H1 (cell line): Measurements from ENCODE around the gene SCN10A. TPM values are rescaled to one million over a fixed set of nuclear protein-coding genes. Genes with fewer than 3 reads are reported as not detected.

Experiments used
- CTCF ChIA-PET: fragments of 300-600 bp; sonication (Branson Sonifier 250); formaldehyde crosslinking; loops from one replicate; lab custom pipeline; 2021; ENCODE audit not compliant: partially characterized antibody; lab: Charles Lee
- POLR2A ChIA-PET: fragments of 300-600 bp; sonication (Branson Sonifier 250); formaldehyde crosslinking; loops from one replicate; lab custom pipeline; 2021; ENCODE audit warnings: inconsistent platforms; ENCODE audit not compliant: partially characterized antibody; lab: Charles Lee
- DNase-seq, 2 experiments: peaks; one replicate each; pipeline versions ENCODE4 v3.0.0 to v3.0.0-alpha.2; 2010 to 2022; ENCODE audit warnings: low spot score in 2 of 2, low read depth in 1 of 2, mixed read lengths in 1 of 2
- FAIRE-seq: peaks from 2 replicates; lab custom pipeline; 2011; peaks lifted over from hg19 to GRCh38; lab: Jason Lieb, UNC
- H2AFZ ChIP-seq: 2 replicates; pipeline ENCODE4 v1.8.1; 2012; ENCODE audit warnings: low read length, inconsistent platforms
- H2AK5ac ChIP-seq: 2 replicates; pipeline ENCODE4 v1.6.1; 2013; ENCODE audit warnings: low read depth, low read length
- H2BK120ac ChIP-seq: replicated peaks from 2 replicates; pipeline ENCODE3; 2013; ENCODE audit warnings: low read depth, low read length, inconsistent platforms
- H2BK12ac ChIP-seq: 2 replicates; pipeline ENCODE4 v1.6.1; 2013; ENCODE audit warnings: low read depth, low read length
- H2BK15ac ChIP-seq: 2 replicates; pipeline ENCODE4 v1.6.1; 2013; ENCODE audit warnings: low read length
- H2BK20ac ChIP-seq: 2 replicates; pipeline ENCODE4 v1.6.1; 2013; ENCODE audit warnings: low read length
- H2BK5ac ChIP-seq: 2 replicates; pipeline ENCODE4 v1.6.1; 2013; ENCODE audit warnings: low read depth, low read length
- H3K14ac ChIP-seq: 2 replicates; pipeline ENCODE4 v1.6.1; 2013; ENCODE audit warnings: inconsistent platforms; ENCODE audit not compliant: insufficient read length
- H3K18ac ChIP-seq: 2 replicates; pipeline ENCODE4 v1.6.1; 2013; ENCODE audit warnings: low read length; ENCODE audit errors: extremely low read depth
- H3K23ac ChIP-seq: 2 replicates; pipeline ENCODE4 v1.6.1; 2013; ENCODE audit warnings: inconsistent platforms; ENCODE audit not compliant: insufficient read length
- H3K23me2 ChIP-seq: 2 replicates; pipeline ENCODE4 v1.6.1; 2013; ENCODE audit warnings: low read depth, low read length
- H3K27ac ChIP-seq: 2 replicates; pipeline ENCODE4 v1.6.1; 2011; ENCODE audit warnings: low read depth, low read length, inconsistent platforms
- H3K27me3 ChIP-seq, 4 experiments: replicated peaks in 1 of 4; 1 replicate in 1 of 4; 2 replicates in 3 of 4; pipeline versions ENCODE4 v1.6.1 to v1.8.1; 2011 to 2013; ENCODE audit warnings: low read length in 3 of 4, mild to moderate bottlenecking in 3 of 4, inconsistent platforms in 2 of 4, mixed read lengths in 2 of 4, moderate library complexity in 1 of 4; ENCODE audit not compliant: control insufficient read depth in 3 of 4, insufficient read depth in 3 of 4; ENCODE audit errors: extremely low read depth in 1 of 4
- H3K36me3 ChIP-seq, 4 experiments: 2 replicates each; pipeline versions ENCODE4 v1.6.1 to v1.8.1; 2011 to 2013; ENCODE audit warnings: mild to moderate bottlenecking in 4 of 4, low read length in 3 of 4, moderate library complexity in 2 of 4, control low read depth in 1 of 4, inconsistent platforms in 1 of 4; ENCODE audit not compliant: insufficient read depth in 4 of 4, control insufficient read depth in 2 of 4
- H3K4ac ChIP-seq: replicated peaks from 2 replicates; pipeline ENCODE3; 2013; ENCODE audit warnings: low read length, low read depth, mixed read lengths, inconsistent platforms; ENCODE audit not compliant: insufficient read length
- H3K4me1 ChIP-seq, 4 experiments: replicated peaks in 1 of 4; 1 replicate in 1 of 4; 2 replicates in 3 of 4; pipeline versions ENCODE4 v1.6.1 to v1.8.1; 2011 to 2013; ENCODE audit warnings: low read length in 3 of 4, inconsistent platforms in 2 of 4, mixed read lengths in 1 of 4; ENCODE audit not compliant: insufficient read depth in 4 of 4, control insufficient read depth in 3 of 4
- H3K4me2 ChIP-seq, 2 experiments: 2 replicates each; pipeline versions ENCODE4 v1.6.1 to v1.8.1; 2011 to 2013; ENCODE audit warnings: low read depth in 2 of 2, low read length in 2 of 2, control low read depth in 1 of 2, inconsistent platforms in 1 of 2, mild to moderate bottlenecking in 1 of 2; ENCODE audit not compliant: insufficient read depth in 1 of 2
- H3K4me3 ChIP-seq, 4 experiments: fragments of 200-600, 300-600 bp in 1 of 4; sonication (generic), shearing (Covaris generic), sonication (Bioruptor Twin) in 1 of 4; 2 replicates each; pipeline versions ENCODE4 v1.5.1 to v1.8.1; 2011 to 2016; ENCODE audit warnings: low read length in 4 of 4, low read depth in 3 of 4, control low read depth in 2 of 4, inconsistent platforms in 2 of 4, mild to moderate bottlenecking in 2 of 4, mixed read lengths in 1 of 4, moderate library complexity in 1 of 4; ENCODE audit not compliant: insufficient read depth in 2 of 4; ENCODE audit errors: extremely low read depth in 1 of 4
- H3K56ac ChIP-seq: replicated peaks from 2 replicates; pipeline ENCODE3; 2013; ENCODE audit warnings: low read depth, mild to moderate bottlenecking, mixed read lengths, low read length, inconsistent platforms; ENCODE audit not compliant: insufficient read length
- H3K79me1 ChIP-seq: 2 replicates; pipeline ENCODE4 v1.6.1; 2013; ENCODE audit warnings: low read depth, low read length, control low read depth
- H3K79me2 ChIP-seq, 2 experiments: 2 replicates each; pipeline versions ENCODE4 v1.6.1 to v1.8.1; 2012 to 2013; ENCODE audit warnings: low read length in 2 of 2, mild to moderate bottlenecking in 2 of 2, inconsistent platforms in 1 of 2; ENCODE audit not compliant: insufficient read depth in 2 of 2, control insufficient read depth in 1 of 2
- H3K9ac ChIP-seq, 4 experiments: replicated peaks in 1 of 4; 1 replicate in 1 of 4; 2 replicates in 3 of 4; pipeline versions ENCODE4 v1.6.1 to v1.8.1; 2011 to 2013; ENCODE audit warnings: low read depth in 3 of 4, low read length in 3 of 4, control low read depth in 2 of 4, mild to moderate bottlenecking in 2 of 4, moderate library complexity in 2 of 4, inconsistent platforms in 1 of 4; ENCODE audit errors: extremely low read depth in 1 of 4
- H3K9me3 ChIP-seq, 2 experiments: 2 replicates each; pipeline versions ENCODE4 v1.6.1 to v1.8.1; 2012 to 2013; ENCODE audit warnings: mild to moderate bottlenecking in 2 of 2, moderate library complexity in 2 of 2, control low read depth in 1 of 2, inconsistent platforms in 1 of 2, low read depth in 1 of 2, low read length in 1 of 2, mixed read lengths in 1 of 2; ENCODE audit not compliant: insufficient read depth in 2 of 2
- H4K20me1 ChIP-seq, 2 experiments: replicated peaks in 1 of 2; 2 replicates each; pipeline versions ENCODE3 to v1.8.1; 2011 to 2013; ENCODE audit warnings: inconsistent platforms in 2 of 2, low read length in 2 of 2, mild to moderate bottlenecking in 1 of 2; ENCODE audit not compliant: insufficient read depth in 2 of 2, control insufficient read depth in 1 of 2
- H4K5ac ChIP-seq: 2 replicates; pipeline ENCODE4 v1.6.1; 2013; ENCODE audit warnings: low read length, low read depth, mixed read lengths, inconsistent platforms; ENCODE audit not compliant: insufficient read length
- H4K8ac ChIP-seq: 2 replicates; pipeline ENCODE4 v1.8.0; 2013; ENCODE audit warnings: mild to moderate bottlenecking, moderate library complexity, low read length, inconsistent platforms; ENCODE audit not compliant: insufficient read depth; ENCODE audit errors: extremely low read depth
- H4K91ac ChIP-seq: replicated peaks from 2 replicates; pipeline ENCODE3; 2013; ENCODE audit warnings: low read length, mixed read lengths, inconsistent platforms; ENCODE audit not compliant: insufficient read length
- EZH2 ChIP-seq: fragments of 200-600 bp; sonication (generic); IDR thresholded peaks from 2 replicates; pipeline ENCODE4 v1.7.1; 2012; ENCODE audit warnings: low read depth, mild to moderate bottlenecking, moderate library complexity, low read length, inconsistent platforms; ENCODE audit not compliant: severe bottlenecking
- KDM4A ChIP-seq: IDR thresholded peaks from one replicate; pipeline ENCODE4 v1.7.1; 2012; ENCODE audit warnings: low read depth, mild to moderate bottlenecking, moderate library complexity, low read length, inconsistent platforms; ENCODE audit not compliant: severe bottlenecking
- KDM5A ChIP-seq: fragments of 200-600 bp; IDR thresholded peaks from 2 replicates; pipeline ENCODE4 v1.7.1; 2012; ENCODE audit warnings: mild to moderate bottlenecking, low read length, inconsistent platforms, mixed read lengths
- USF2 ChIP-seq: IDR thresholded peaks from 2 replicates; pipeline ENCODE4 v1.6.1; 2011; ENCODE audit warnings: low read length, improper control_type of control experiment
- ZNF274 ChIP-seq: IDR thresholded peaks from 2 replicates; pipeline ENCODE4 v1.7.0; 2012; ENCODE audit warnings: low read length, borderline replicate concordance; ENCODE audit errors: extremely low read depth
- WGBS, 2 experiments: shearing (Covaris generic) in 1 of 2; methylation state at CpG; one replicate each; pipeline versions ENCODE4 v1.1.6 to v1.1.7; 2013 to 2015; ENCODE audit warnings: low lambda C conversion rate in 2 of 2, mixed read lengths in 2 of 2, inconsistent platforms in 1 of 2, low coverage in 1 of 2, missing lambda C conversion rate in 1 of 2; ENCODE audit not compliant: insufficient replicate concordance in 2 of 2, insufficient coverage in 1 of 2, insufficient read length in 1 of 2; ENCODE audit errors: extremely low coverage in 1 of 2, missing lambda C conversion rate in 1 of 2; 5-methylcytosine and 5-hydroxymethylcytosine counted together
- polyA plus RNA-seq, 7 experiments: library from polyadenylated mRNA; depleted of rRNA in 3 of 7; stranded (reverse) in 5 of 7; unstranded in 2 of 7; fragments of >200 nt in 5 of 7; fragments of 200-250 nt in 2 of 7; gene quantifications; 1 replicate in 5 of 7; 2 replicates in 1 of 7; 4 replicates in 1 of 7; pipeline versions ENCODE4 v1.2.1 to v1.2.3, GENCODE V29; 2011 to 2013; ENCODE audit warnings: missing spikeins in 2 of 7, mixed read lengths in 2 of 7
- total RNA-seq: library from RNA; stranded (reverse); fragmentation: NEBNext Ultra II Directional; extraction: Animal tissue kit (Norgen Biotek cat#: 25700); gene quantifications from 2 replicates; pipeline ENCODE4 v1.2.1, GENCODE V29; 2021

SCN10A gene
- total and polyA plus RNA-seq, 2 of the 8 experiments (the other 6 are each of a cell fraction or from before 2014, with no cell fraction given): not detected

GRCh38 chr3:38805765-38806386 lies 10.1 kb downstream of the SCN10A start:
- Histone ChIP-seq H3K4ac (no peak overlapping the region), H3K56ac (no peak overlapping the region), H2BK20ac (no peak overlapping the region), H3K23ac (no peak overlapping the region), H3K9me3 (no peaks in the 10 kb centered on the region), H3K4me1 (no peaks in the 10 kb centered on the region), H3K18ac (no peak overlapping the region), H3K27me3 (no peaks in the 10 kb centered on the region; a peak in 1 of 7 replicates), H3K27ac (no peak overlapping the region), H2BK15ac (no peak overlapping the region), H3K36me3 (no peaks in the 10 kb centered on the region; a peak in 1 of 8 replicates), H3K79me1 (no peaks in the 10 kb centered on the region), H4K20me1 (peaks cover 0 to 6% of the 10 kb centered on the region in 2 experiments), H3K4me2 (no peak overlapping the region), H2AFZ (no peak overlapping the region), H3K23me2 (no peaks in the 10 kb centered on the region), H3K79me2 (no peaks in the 10 kb centered on the region), H3K9ac (no peak overlapping the region), H2BK5ac (no peak overlapping the region), H4K8ac (no peak overlapping the region), H2BK120ac (no peak overlapping the region), H4K5ac (no peak overlapping the region), H3K14ac (no peak overlapping the region), H2AK5ac (no peak overlapping the region), H3K4me3 (no peak overlapping the region), H4K91ac (no peak overlapping the region), H2BK12ac (no peak overlapping the region)
- POLR2A ChIA-PET: no interaction called here
- CTCF ChIA-PET: interaction anchor here (0.6 to 1.6 kb wide), 9 partner anchors 12 to 820 kb away, joined by 3 to 4 read pairs (median 3); no protein-coding TSS in a partner anchor
- WGBS, 2 experiments: 21% methylated on average over 9 of the region's 9 CpGs; no CpG with 5 or more reads in 1 of the 2 experiments
- FAIRE-seq (peak; percentile 96), DNase-seq (peak; percentile 15 to 78)
- TF ChIP-seq USF2 (no peak), EZH2 (no peak), KDM4A (no peak), KDM5A (no peak), ZNF274 (no peak)
